GM12878 (cell line): ENCODE results near the gene SIGMAR1. TPM values are rescaled to one million over a fixed set of nuclear protein-coding genes. Genes with fewer than 3 reads are reported as not detected.

Experiments
- ATAC-seq: fragments of 200-7000 bp; cut with Tn5 transposase; 3 replicates; pipeline ENCODE4 v1.9.1; 2020; ENCODE audit warnings: mild to moderate bottlenecking, moderate library complexity
- BruUV-seq: library from RNA; stranded (reverse); fragments of 400-500 nt; replicated peaks from 2 replicates; lab custom pipeline; 2021; lab: Mats Ljungman, UMichigan
- CTCF ChIA-PET: fragments of 300-600 bp; sonication (Branson Sonifier 250); formaldehyde crosslinking; extraction: SDS; loops from one replicate; lab custom pipeline; 2021; ENCODE audit warnings: inconsistent platforms; lab: Yijun Ruan, JAX
- POLR2A ChIA-PET: fragments of 350-600 bp; formaldehyde crosslinking; extraction: SDS; loops from one replicate; lab custom pipeline; 2021; ENCODE audit warnings: inconsistent platforms; lab: Charles Lee
- RAD21 ChIA-PET: fragments of 300-600 bp; sonication (Branson Sonifier 250); formaldehyde crosslinking; loops from one replicate; lab custom pipeline; 2023; ENCODE audit warnings: antibody characterized with exemption; ENCODE audit not compliant: unreplicated experiment; lab: Charles Lee
- SMC1A ChIA-PET: fragments of 300-600 bp; sonication (Branson Sonifier 250); formaldehyde crosslinking; loops from one replicate; lab custom pipeline; 2023; ENCODE audit not compliant: unreplicated experiment, uncharacterized antibody; lab: Charles Lee
- DNase-seq: peaks from one replicate; pipeline ENCODE4 v3.0.0-alpha.2; 2011; ENCODE audit warnings: low read depth, low spot score
- FAIRE-seq: peaks from 3 replicates; lab custom pipeline; 2011; peaks lifted over from hg19 to GRCh38; lab: Jason Lieb, UNC
- H2AFZ ChIP-seq: 2 replicates; pipeline ENCODE4 v1.6.0; 2011; ENCODE audit warnings: low read depth, low read length, control low read depth; ENCODE audit not compliant: control insufficient read depth
- H3K27ac ChIP-seq: 2 replicates; pipeline ENCODE4 v1.5.1; 2011; ENCODE audit warnings: control low read depth; ENCODE audit not compliant: control insufficient read depth, insufficient read depth
- H3K27me3 ChIP-seq, 2 experiments: replicated peaks in 1 of 2; 2 replicates each; pipeline versions ENCODE4 v1.6.0 to v1.6.1; 2011; ENCODE audit warnings: low read length in 1 of 2; ENCODE audit not compliant: control insufficient read depth in 2 of 2, insufficient read depth in 2 of 2
- H3K36me3 ChIP-seq, 2 experiments: 2 replicates each; pipeline ENCODE4 v1.5.1; 2011; ENCODE audit warnings: low read length in 1 of 2; ENCODE audit not compliant: control insufficient read depth in 2 of 2, insufficient read depth in 2 of 2
- H3K4me1 ChIP-seq: 2 replicates; pipeline ENCODE4 v1.6.1; 2011; ENCODE audit warnings: mild to moderate bottlenecking, low read length, moderate library complexity, mixed read lengths; ENCODE audit not compliant: control insufficient read depth, insufficient read depth
- H3K4me2 ChIP-seq: 2 replicates; pipeline ENCODE4 v1.6.0; 2011; ENCODE audit warnings: control low read depth; ENCODE audit not compliant: control insufficient read depth, insufficient read depth
- H3K4me3 ChIP-seq: fragments of 200-600 bp; sonication (generic); 2 replicates; pipeline ENCODE4 v1.5.1; 2016
- H3K79me2 ChIP-seq: 2 replicates; pipeline ENCODE4 v1.6.0; 2011; ENCODE audit warnings: low read length; ENCODE audit not compliant: control insufficient read depth, insufficient read depth
- H3K9ac ChIP-seq: 2 replicates; pipeline ENCODE4 v1.8.0; 2011; ENCODE audit warnings: low read length, control low read depth, mixed read lengths; ENCODE audit not compliant: control insufficient read depth, insufficient read depth
- H3K9me3 ChIP-seq: replicated peaks from 3 replicates; pipeline ENCODE4 v1.5.1; 2011; ENCODE audit warnings: mild to moderate bottlenecking, low read length; ENCODE audit not compliant: control insufficient read depth, insufficient read depth
- H4K20me1 ChIP-seq: 2 replicates; pipeline ENCODE4 v1.6.0; 2011; ENCODE audit not compliant: control insufficient read depth, insufficient read depth
- CHD1 ChIP-seq: IDR thresholded peaks from 2 replicates; pipeline ENCODE4 v1.6.1; 2012; ENCODE audit warnings: low read depth, low read length, improper control_type of control experiment
- CHD2 ChIP-seq: IDR thresholded peaks from 2 replicates; pipeline ENCODE4 v1.6.1; 2011; ENCODE audit warnings: low read depth, low read length, improper control_type of control experiment, borderline replicate concordance
- EZH2 ChIP-seq: IDR thresholded peaks from 2 replicates; pipeline ENCODE4 v1.6.1; 2012; ENCODE audit warnings: low read depth, mild to moderate bottlenecking, control low read depth, inconsistent platforms, low read length, borderline replicate concordance; ENCODE audit not compliant: control insufficient read depth
- MLLT1 ChIP-seq: fragments of 450-650 bp; IDR thresholded peaks from 2 replicates; pipeline ENCODE4 v1.6.1; 2016; ENCODE audit warnings: mild to moderate bottlenecking
- MTA2 ChIP-seq: fragments of 450-650 bp; IDR thresholded peaks from 2 replicates; pipeline ENCODE4 v1.6.1; 2016; ENCODE audit warnings: low read depth, mild to moderate bottlenecking, moderate library complexity
- MYC ChIP-seq: IDR thresholded peaks from 2 replicates; pipeline ENCODE4 v1.6.1; 2011; ENCODE audit warnings: mild to moderate bottlenecking, low read length, moderate library complexity, inconsistent platforms; ENCODE audit not compliant: insufficient read depth, insufficient replicate concordance, insufficient read length, severe bottlenecking
- REST ChIP-seq: IDR thresholded peaks from 2 replicates; pipeline ENCODE4 v1.6.1; 2012; ENCODE audit warnings: mild to moderate bottlenecking, low read depth, low read length
- ZZZ3 ChIP-seq: IDR thresholded peaks from 2 replicates; pipeline ENCODE4 v1.6.1; 2011; ENCODE audit warnings: low read depth; ENCODE audit not compliant: control insufficient read depth, insufficient read length
- WGBS: methylation state at CpG from one replicate; pipeline ENCODE4 v1.1.6; 2016; ENCODE audit warnings: low lambda C conversion rate; ENCODE audit not compliant: insufficient replicate concordance, insufficient coverage; ENCODE audit errors: missing lambda C conversion rate; 5-methylcytosine and 5-hydroxymethylcytosine counted together
- in situ Hi-C: fragments of 300-500 bp; cut with MboI; formaldehyde crosslinking; loops from 9 replicates; pipeline ENCODE4 v1.14.3; 2018; ENCODE audit warnings: mixed read lengths
- intact Hi-C: fragments of 100-400 bp; cut with micrococcal nuclease; formaldehyde crosslinking; loops from one replicate; pipeline ENCODE4 v1.14.2; 2022; ENCODE audit not compliant: unreplicated experiment
- polyA plus RNA-seq, 11 experiments: library from polyadenylated mRNA; depleted of rRNA in 4 of 11; unstranded in 6 of 11; stranded (reverse) in 5 of 11; fragments of >200 nt; fragmentation: Nextera tagmentation in 4 of 11; fragmentation: Illumina TruSeq in 1 of 11; extraction: Ambion mirVana in 4 of 11; extraction: Trizol in 1 of 11; gene quantifications; 1 replicate in 1 of 11; 2 replicates in 10 of 11; pipeline versions ENCODE4 v1.2.1 to v1.2.3, GENCODE V29; 2011 to 2016; ENCODE audit warnings: inconsistent platforms in 2 of 11, missing spikeins in 2 of 11, low read depth in 1 of 11
- total RNA-seq, 4 experiments: library from RNA; depleted of rRNA in 3 of 4; stranded (reverse); fragments of >200 nt in 3 of 4; fragmentation: Illumina TruSeq in 1 of 4; extraction: Trizol in 1 of 4; gene quantifications; 2 replicates each; pipeline versions ENCODE4 v1.2.1 to v1.2.3, GENCODE V29; 2013 to 2021
- TF ChIP-seq, protein P1 (sequence below): fragments of 450-650 bp; IDR thresholded peaks from 2 replicates; pipeline ENCODE4 v1.6.1; 2014; ENCODE audit warnings: mild to moderate bottlenecking

SIGMAR1 gene
- total and polyA plus RNA-seq, 10 of the 15 experiments (the other 5 are each of a cell fraction or from before 2014, with no cell fraction given) = 7.1 to 133 (median 69.5) TPM

- Histone ChIP-seq H3K4me3 (no peak overlapping the region), H3K27me3 (peaks cover 24 to 38% of the 10 kb centered on the region in 2 experiments), H3K27ac (no peak overlapping the region), H4K20me1 (peaks cover 12% of the 10 kb centered on the region), H3K4me2 (no peak overlapping the region), H3K9ac (no peak overlapping the region), H3K36me3 (no peaks in the 10 kb centered on the region), H3K4me1 (no peaks in the 10 kb centered on the region), H3K79me2 (no peaks in the 10 kb centered on the region), H3K9me3 (no peaks in the 10 kb centered on the region), H2AFZ (no peak overlapping the region)
- intact Hi-C loops = no loop called here
- POLR2A ChIA-PET = no interaction called here
- ATAC-seq (no peak), DNase-seq (no peak), FAIRE-seq (no peak)
- 14% methylated on average over 11 of the region's 11 CpGs for WGBS
- CTCF ChIA-PET = interaction anchor here (1.4 kb wide), 1 partner anchor 38 kb away, joined by 4 read pairs; no protein-coding TSS in a partner anchor
- RAD21 ChIA-PET = no interaction called here
- in situ Hi-C loops = no loop called here
- BruUV-seq = no TSS peak
- SMC1A ChIA-PET = no interaction called here
- TF ChIP-seq CHD2 = no peak
- no peak for TF ChIP-seq ZZZ3
- TF ChIP-seq CHD1 = no peak
Measured at GRCh38 chr9:34585946-34586669, 51.5 kb downstream of the SIGMAR1 start.

GRCh38 chr9:34584970-34585369 is 52.6 kb downstream of the SIGMAR1 start:
- Histone ChIP-seq H3K4me3 (no peak overlapping the region), H3K36me3 (no peaks in the 10 kb centered on the region), H3K27ac (no peak overlapping the region), H4K20me1 (peaks cover 12% of the 10 kb centered on the region), H3K4me2 (no peak overlapping the region), H3K9ac (no peak overlapping the region), H3K9me3 (no peaks in the 10 kb centered on the region), H3K79me2 (no peaks in the 10 kb centered on the region), H2AFZ (no peak overlapping the region), H3K4me1 (no peaks in the 10 kb centered on the region), H3K27me3 (peaks cover 17 to 45% of the 10 kb centered on the region in 2 experiments)
- no TSS peak for BruUV-seq
- WGBS = 36% methylated on average over 5 of the region's 5 CpGs
- ChIA-PET POLR2A (no interaction called here), RAD21 (no interaction called here), SMC1A (interaction anchor here (0.8 kb wide), 1 partner anchor 146 kb away, joined by 3 read pairs; no protein-coding TSS in a partner anchor), CTCF (interaction anchor here (0.9 kb wide), 1 partner anchor 19 kb away, joined by 3 read pairs; no protein-coding TSS in a partner anchor)
- in situ Hi-C loops (no loop called here), intact Hi-C loops (no loop called here)
- FAIRE-seq (no peak), ATAC-seq (no peak; the same call in 1 of the 3 replicates), DNase-seq (no peak)
- no peak for TF ChIP-seq MYC
- TF ChIP-seq REST = no peak
- TF ChIP-seq MLLT1 = no peak
- no peak for TF ChIP-seq MTA2
- TF ChIP-seq, protein P1, sequence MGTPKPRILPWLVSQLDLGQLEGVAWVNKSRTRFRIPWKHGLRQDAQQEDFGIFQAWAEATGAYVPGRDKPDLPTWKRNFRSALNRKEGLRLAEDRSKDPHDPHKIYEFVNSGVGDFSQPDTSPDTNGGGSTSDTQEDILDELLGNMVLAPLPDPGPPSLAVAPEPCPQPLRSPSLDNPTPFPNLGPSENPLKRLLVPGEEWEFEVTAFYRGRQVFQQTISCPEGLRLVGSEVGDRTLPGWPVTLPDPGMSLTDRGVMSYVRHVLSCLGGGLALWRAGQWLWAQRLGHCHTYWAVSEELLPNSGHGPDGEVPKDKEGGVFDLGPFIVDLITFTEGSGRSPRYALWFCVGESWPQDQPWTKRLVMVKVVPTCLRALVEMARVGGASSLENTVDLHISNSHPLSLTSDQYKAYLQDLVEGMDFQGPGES = no peak
- TF ChIP-seq EZH2 = no peak
